Measurements from ENCODE around the gene OR52K2.
"Not testable (repeated sequence)": the region's sequence is repeated elsewhere in the genome, so short reads cannot be mapped to it uniquely, and the experiment has no call there.

GRCh38 chr11:4491405-4491804, 42.3 kb downstream of the OR52K2 start:
- TF ChIP-seq PATZ1 (CRISPR knock-in tag; IDR thresholded peaks at IDR 0.05; ENCODE audit: borderline replicate concordance); OSR1 (CRISPR knock-in tag; IDR thresholded peaks at IDR 0.05); ZFP3 (CRISPR knock-in tag; IDR thresholded peaks at IDR 0.05); CSDC2 (CRISPR knock-in tag; IDR thresholded peaks at IDR 0.05); ZNF70 (CRISPR knock-in tag; IDR thresholded peaks at IDR 0.05); TCF4 (CRISPR knock-in tag; IDR thresholded peaks at IDR 0.05; ENCODE audit: borderline replicate concordance); ZNF8 (CRISPR knock-in tag; IDR thresholded peaks at IDR 0.05); GLIS3 (CRISPR knock-in tag; IDR thresholded peaks at IDR 0.05); ZNF565 (CRISPR knock-in tag; conservative IDR thresholded peaks at IDR 0.05; ENCODE audit: low read depth); TSHZ2 (CRISPR knock-in tag; IDR thresholded peaks at IDR 0.05); TOX (CRISPR knock-in tag; IDR thresholded peaks at IDR 0.05; ENCODE audit: borderline replicate concordance); ZFP30 (CRISPR knock-in tag; IDR thresholded peaks at IDR 0.05); RARB (CRISPR knock-in tag; IDR thresholded peaks at IDR 0.05): not testable (repeated sequence)

Measured in SK-N-SH treated with all-trans-retinoic acid at 6 μM for 48 hours (cell line).